Calu3 (cell line): ENCODE measurements around the gene DNAJC7. TPM values are rescaled to one million over a fixed set of nuclear protein-coding genes. Genes with fewer than 3 reads are reported as not detected.

Source experiments
- BruUV-seq: library from RNA; stranded (reverse); fragments of 400-500 nt; replicated peaks from 2 replicates; lab custom pipeline; 2021; lab: Mats Ljungman, UMichigan
- CTCF ChIA-PET: fragments of 300-600 bp; sonication (Branson Sonifier 250); formaldehyde crosslinking; loops from one replicate; lab custom pipeline; 2022; ENCODE audit warnings: antibody characterized with exemption; lab: Charles Lee
- DNase-seq: peaks from one replicate; pipeline ENCODE4 v3.0.0; 2022
- H3K27ac Mint-ChIP-seq: one replicate; pipeline ENCODE4 v1.8.0; 2022; ENCODE audit warnings: mixed read lengths; ENCODE audit not compliant: unreplicated experiment
- H3K27me3 Mint-ChIP-seq: one replicate; pipeline ENCODE4 v1.8.0; 2022; ENCODE audit warnings: mixed read lengths; ENCODE audit not compliant: unreplicated experiment
- H3K36me3 Mint-ChIP-seq: one replicate; pipeline ENCODE4 v1.8.0; 2022; ENCODE audit warnings: mild to moderate bottlenecking, moderate library complexity, mixed read lengths; ENCODE audit not compliant: insufficient read depth, unreplicated experiment
- H3K4me1 Mint-ChIP-seq: one replicate; pipeline ENCODE4 v1.8.0; 2022; ENCODE audit warnings: mild to moderate bottlenecking, low read depth, mixed read lengths; ENCODE audit not compliant: unreplicated experiment
- H3K4me3 Mint-ChIP-seq: one replicate; pipeline ENCODE4 v1.8.0; 2022; ENCODE audit warnings: mild to moderate bottlenecking, low read depth, moderate library complexity, mixed read lengths; ENCODE audit not compliant: unreplicated experiment
- H3K9me3 Mint-ChIP-seq: one replicate; pipeline ENCODE4 v1.8.0; 2022; ENCODE audit warnings: low read depth, mixed read lengths; ENCODE audit not compliant: unreplicated experiment
- intact Hi-C: fragments of 100-400 bp; cut with micrococcal nuclease; formaldehyde crosslinking; loops from one replicate; pipeline ENCODE4 v1.10.0; 2022; ENCODE audit not compliant: unreplicated experiment
- total RNA-seq: library from RNA; stranded (reverse); gene quantifications from 2 replicates; pipeline ENCODE4 v1.2.3, GENCODE V29; 2022
- TF ChIP-seq, protein P1 (sequence below): fragments of 200-600 bp; IDR thresholded peaks from one replicate; pipeline ENCODE4 v1.8.0; 2022; ENCODE audit warnings: antibody characterized with exemption; ENCODE audit not compliant: unreplicated experiment

The DNAJC7 gene
- total RNA-seq, 1 experiment from 2014 or later: 184 TPM

DNA sequence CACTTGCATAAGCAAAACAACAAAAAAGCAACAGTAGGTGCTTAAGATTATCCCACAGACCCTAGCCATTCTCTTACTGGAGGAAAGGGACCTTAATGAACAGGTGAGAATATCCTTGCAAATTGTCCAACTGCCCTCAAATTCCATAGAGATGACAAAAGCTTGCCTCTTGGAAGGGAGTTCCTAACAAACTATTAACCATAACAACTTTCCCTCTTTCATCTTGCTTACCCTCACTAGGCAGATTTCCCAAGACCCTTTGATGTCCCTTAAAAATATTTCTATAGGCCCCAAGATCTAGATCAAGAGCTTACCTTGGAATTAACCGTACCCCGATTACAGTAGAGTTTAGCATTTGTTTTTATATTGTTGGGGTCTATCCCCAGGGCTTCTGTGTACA, 28.8 kb downstream of the DNAJC7 start:
- intact Hi-C loops: no loop called here
- Mint-ChIP-seq H3K27ac (no peak overlapping the region), H3K36me3 (peaks cover 98% of the 10 kb centered on the region), H3K9me3 (no peaks in the 10 kb centered on the region), H3K4me3 (no peak overlapping the region), H3K4me1 (peaks cover 17% of the 10 kb centered on the region), H3K27me3 (no peaks in the 10 kb centered on the region)
- TF ChIP-seq, protein P1, sequence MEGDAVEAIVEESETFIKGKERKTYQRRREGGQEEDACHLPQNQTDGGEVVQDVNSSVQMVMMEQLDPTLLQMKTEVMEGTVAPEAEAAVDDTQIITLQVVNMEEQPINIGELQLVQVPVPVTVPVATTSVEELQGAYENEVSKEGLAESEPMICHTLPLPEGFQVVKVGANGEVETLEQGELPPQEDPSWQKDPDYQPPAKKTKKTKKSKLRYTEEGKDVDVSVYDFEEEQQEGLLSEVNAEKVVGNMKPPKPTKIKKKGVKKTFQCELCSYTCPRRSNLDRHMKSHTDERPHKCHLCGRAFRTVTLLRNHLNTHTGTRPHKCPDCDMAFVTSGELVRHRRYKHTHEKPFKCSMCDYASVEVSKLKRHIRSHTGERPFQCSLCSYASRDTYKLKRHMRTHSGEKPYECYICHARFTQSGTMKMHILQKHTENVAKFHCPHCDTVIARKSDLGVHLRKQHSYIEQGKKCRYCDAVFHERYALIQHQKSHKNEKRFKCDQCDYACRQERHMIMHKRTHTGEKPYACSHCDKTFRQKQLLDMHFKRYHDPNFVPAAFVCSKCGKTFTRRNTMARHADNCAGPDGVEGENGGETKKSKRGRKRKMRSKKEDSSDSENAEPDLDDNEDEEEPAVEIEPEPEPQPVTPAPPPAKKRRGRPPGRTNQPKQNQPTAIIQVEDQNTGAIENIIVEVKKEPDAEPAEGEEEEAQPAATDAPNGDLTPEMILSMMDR: no peak
- CTCF ChIA-PET: no interaction called here
- no peak for DNase-seq
- no TSS peak for BruUV-seq

DNA sequence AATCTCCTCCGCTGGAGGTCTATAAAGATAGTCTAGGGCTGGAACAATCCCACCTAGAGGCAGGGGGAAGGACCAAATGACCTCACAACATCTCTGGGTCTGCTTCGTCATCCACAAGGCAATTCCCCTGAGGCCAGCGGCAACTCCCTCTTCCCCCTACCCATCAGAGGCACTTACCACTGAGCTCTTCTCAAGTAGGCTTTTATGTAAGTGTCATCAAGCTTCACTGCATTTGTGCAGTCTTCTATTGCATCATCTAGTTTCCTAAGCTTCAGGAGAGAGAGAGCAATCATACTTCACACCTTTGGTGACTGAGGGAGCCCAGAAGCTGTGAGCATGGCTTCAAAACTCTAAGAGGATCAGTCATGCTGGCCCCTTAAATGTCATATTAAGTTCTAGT, 29.6 kb downstream of the DNAJC7 start:
- H3K36me3 Mint-ChIP-seq: peaks cover 98% of the 10 kb centered on the region
- intact Hi-C loops: no loop called here
- BruUV-seq: no TSS peak
- no peak for DNase-seq
- no peak overlapping the region for H3K27ac Mint-ChIP-seq
- no peaks in the 10 kb centered on the region for H3K27me3 Mint-ChIP-seq
- H3K4me1 Mint-ChIP-seq: peaks cover 17% of the 10 kb centered on the region
- TF ChIP-seq, protein P1: no peak
- CTCF ChIA-PET: no interaction called here
- H3K9me3 Mint-ChIP-seq: no peaks in the 10 kb centered on the region
- H3K4me3 Mint-ChIP-seq: no peak overlapping the region

DNA sequence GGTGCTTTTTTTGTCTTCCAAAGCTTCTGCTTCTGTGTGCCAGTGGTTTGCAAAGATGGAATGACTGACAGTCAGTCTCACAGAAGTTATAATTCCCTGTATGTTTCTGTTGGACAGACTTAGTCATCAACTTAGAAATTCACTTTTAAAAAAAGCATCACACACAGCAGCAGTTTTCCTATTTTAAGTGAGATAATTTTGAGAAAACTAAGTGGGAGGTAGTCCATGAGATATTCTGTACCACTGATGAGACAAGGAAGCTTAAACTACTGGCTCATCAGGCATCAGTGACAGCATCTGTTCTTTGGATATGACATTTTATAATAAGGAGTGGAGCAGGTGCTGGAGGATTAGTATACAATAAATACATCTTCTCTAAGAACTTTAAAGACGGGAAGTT, 30.6 kb downstream of the DNAJC7 start:
- DNase-seq: no peak
- CTCF ChIA-PET: interaction anchor here (1.8 kb wide), 1 partner anchor 16 kb away, joined by 3 read pairs; no protein-coding TSS in a partner anchor
- Mint-ChIP-seq H3K36me3 (peaks cover 98% of the 10 kb centered on the region), H3K27me3 (no peaks in the 10 kb centered on the region), H3K4me3 (no peak overlapping the region), H3K27ac (no peak overlapping the region), H3K4me1 (peaks cover 17% of the 10 kb centered on the region), H3K9me3 (no peaks in the 10 kb centered on the region)
- intact Hi-C loops: no loop called here
- BruUV-seq: no TSS peak
- TF ChIP-seq, protein P1: no peak

DNA sequence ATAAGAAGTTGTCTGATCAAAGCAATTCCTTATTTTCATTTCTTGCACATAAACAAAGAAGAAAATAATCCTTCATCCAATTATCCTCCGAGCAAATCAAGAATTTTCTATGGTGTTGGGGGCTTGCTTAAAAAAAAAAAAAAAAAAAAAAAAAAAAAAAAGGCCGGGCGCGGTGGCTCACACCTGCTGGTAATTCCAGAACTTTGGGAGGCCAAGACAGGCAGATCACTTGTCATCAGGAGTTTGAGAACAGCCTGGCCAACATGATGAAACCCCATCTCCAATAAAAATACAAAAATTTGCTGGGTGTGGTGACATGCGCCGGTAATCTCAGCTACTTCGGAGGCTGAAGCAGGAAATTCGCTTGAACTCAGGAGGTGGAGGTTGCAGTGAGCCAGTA, 31.3 kb downstream of the DNAJC7 start:
- H3K27me3 Mint-ChIP-seq: no peaks in the 10 kb centered on the region
- peaks cover 99% of the 10 kb centered on the region for H3K36me3 Mint-ChIP-seq
- intact Hi-C loops: no loop called here
- H3K4me3 Mint-ChIP-seq: no peak overlapping the region
- TF ChIP-seq, protein P1: no peak
- peaks cover 12% of the 10 kb centered on the region for H3K4me1 Mint-ChIP-seq
- H3K9me3 Mint-ChIP-seq: no peaks in the 10 kb centered on the region
- DNase-seq: no peak
- H3K27ac Mint-ChIP-seq: no peak overlapping the region
- BruUV-seq: no TSS peak
- CTCF ChIA-PET: interaction anchor here (0.6 to 1.8 kb wide), 3 partner anchors 17 to 231 kb away, joined by 3 to 5 read pairs (median 3); no protein-coding TSS in a partner anchor
